Lung (tissue), 12 donors: ENCODE results near the gene DOCK8. TPM values are rescaled to one million over a fixed set of nuclear protein-coding genes. Genes with fewer than 3 reads are reported as not detected.
A peak's percentile ranks its signal among the peaks of the same experiment; 100 is the strongest.

ENCODE experiments used
- ATAC-seq: fragments of 200-7000 bp; cut with Tn5 transposase; one replicate; pipeline ENCODE4 v1.9.1; 2020; ENCODE audit warnings: moderate number of reproducible peaks; ENCODE audit not compliant: insufficient read depth, low FRiP score
- DNase-seq, 3 donors: peaks; one replicate each; pipeline ENCODE4 v3.0.0-alpha.2; 2013 to 2017
- H3K27ac ChIP-seq, 2 donors: one replicate each; pipeline ENCODE4 v1.5.1; 2013; ENCODE audit warnings: mild to moderate bottlenecking in 2 of 2, moderate library complexity in 2 of 2, control low read depth in 1 of 2, inconsistent platforms in 1 of 2, low read depth in 1 of 2, low read length in 1 of 2
- H3K27me3 ChIP-seq, 3 donors: one replicate each; pipeline ENCODE4 v1.5.1; 2013; ENCODE audit warnings: low read length in 2 of 3; ENCODE audit not compliant: control insufficient read depth in 3 of 3, insufficient read depth in 3 of 3
- H3K36me3 ChIP-seq, 4 donors: one replicate each; pipeline ENCODE4 v1.5.1; 2013; ENCODE audit warnings: low read length in 4 of 4, mild to moderate bottlenecking in 1 of 4, moderate library complexity in 1 of 4; ENCODE audit not compliant: control insufficient read depth in 4 of 4, insufficient read depth in 4 of 4
- H3K4me1 ChIP-seq, 5 donors: one replicate each; pipeline ENCODE4 v1.5.1; 2013; ENCODE audit warnings: low read length in 5 of 5, mild to moderate bottlenecking in 2 of 5, moderate library complexity in 1 of 5; ENCODE audit not compliant: control insufficient read depth in 5 of 5, insufficient read depth in 5 of 5
- H3K4me3 ChIP-seq: one replicate; pipeline ENCODE4 v1.5.1; 2013; ENCODE audit warnings: mild to moderate bottlenecking, control low read depth, moderate library complexity
- H3K9ac ChIP-seq, 2 donors: one replicate each; pipeline ENCODE4 v1.5.1; 2013; ENCODE audit warnings: low read length in 2 of 2, control low read depth in 1 of 2; ENCODE audit not compliant: insufficient read depth in 1 of 2
- H3K9me3 ChIP-seq, 4 donors: one replicate each; pipeline ENCODE4 v1.5.1; 2013; ENCODE audit warnings: low read length in 3 of 4, mild to moderate bottlenecking in 1 of 4, moderate library complexity in 1 of 4; ENCODE audit not compliant: control insufficient read depth in 4 of 4, insufficient read depth in 3 of 4
- CTCF ChIP-seq: IDR thresholded peaks from 2 replicates; pipeline ENCODE4 v1.5.1; 2012; ENCODE audit warnings: mild to moderate bottlenecking; ENCODE audit errors: control extremely low read depth, extremely low read depth
- WGBS, 2 donors: extraction: QIAGEN DNeasy Blood & Tissue Kit; methylation state at CpG; one replicate each; pipeline ENCODE4 v1.1.7; 2013; 5-methylcytosine and 5-hydroxymethylcytosine counted together
- polyA plus RNA-seq, 2 donors: library from polyadenylated mRNA; stranded (reverse); fragments of 200-250 nt; gene quantifications; one replicate each; pipeline ENCODE4 v1.2.1, GENCODE V29; 2013
- total RNA-seq, 2 donors: library from RNA; depleted of rRNA in 1 of 2; stranded (reverse); fragments of >200 nt in 1 of 2; gene quantifications; one replicate each; pipeline ENCODE4 v1.2.1, GENCODE V29; 2014 to 2021
- donor health status: control.
- donor health status: control.
- donor health status: Bipolar disorder and iron deficiency.
- donor health status: healthy.
- donor health status: DM: yes; HTN: yes; CAD: no.

DOCK8 gene
- total and polyA plus RNA-seq, 4 donors: 9.6 to 75.1 (median 27.3) TPM

GRCh38 chr9:362561-363273 lies 148.1 kb downstream of the DOCK8 start:
- Histone ChIP-seq H3K27ac (no peak overlapping the region), H3K36me3 (peaks cover 0 to 1% (median 0%) of the 10 kb centered on the region in 4 donors), H3K4me1 (no peaks in the 10 kb centered on the region), H3K9me3 (no peaks in the 10 kb centered on the region), H3K27me3 (no peaks in the 10 kb centered on the region), H3K4me3 (no peak overlapping the region), H3K9ac (no peak overlapping the region)
- 87 to 90% methylated on average over 7 of the region's 7 CpGs for WGBS, 2 donors
- ATAC-seq (no peak), DNase-seq (no peak)
- TF ChIP-seq CTCF: no peak

GRCh38 chr9:363274-363612 lies 148.6 kb downstream of the DOCK8 start:
- 83 to 91% methylated on average over 5 of the region's 5 CpGs for WGBS, 2 donors
- Histone ChIP-seq H3K4me1 (no peaks in the 10 kb centered on the region), H3K27me3 (no peaks in the 10 kb centered on the region), H3K27ac (no peak overlapping the region), H3K36me3 (peaks cover 0 to 1% (median 0%) of the 10 kb centered on the region in 4 donors), H3K9me3 (no peaks in the 10 kb centered on the region), H3K9ac (no peak overlapping the region), H3K4me3 (no peak overlapping the region)
- ATAC-seq (no peak), DNase-seq (no peak)
- no peak for TF ChIP-seq CTCF

- Histone ChIP-seq H3K27me3 (no peaks in the 10 kb centered on the region), H3K36me3 (peaks cover 0 to 9% (median 0%) of the 10 kb centered on the region in 4 donors), H3K9ac (no peak overlapping the region), H3K27ac (no peak overlapping the region), H3K9me3 (no peaks in the 10 kb centered on the region), H3K4me1 (no peaks in the 10 kb centered on the region), H3K4me3 (no peak overlapping the region)
- ATAC-seq: no peak
- no peak for TF ChIP-seq CTCF
- 78 to 87% methylated on average over 2 of the region's 2 CpGs for WGBS, 2 donors
- no peak for DNase-seq
Observed at GRCh38 chr9:365436-365835, 150.8 kb downstream of the DOCK8 start.

- ATAC-seq: no peak
- Histone ChIP-seq H3K4me1 (no peaks in the 10 kb centered on the region), H3K36me3 (peaks cover 0 to 10% (median 0%) of the 10 kb centered on the region in 4 donors), H3K27ac (no peak overlapping the region), H3K9ac (no peak overlapping the region), H3K9me3 (no peaks in the 10 kb centered on the region), H3K4me3 (no peak overlapping the region), H3K27me3 (no peaks in the 10 kb centered on the region)
- TF ChIP-seq CTCF: no peak
- 83 to 88% methylated on average over 3 of the region's 3 CpGs for WGBS, 2 donors
- peak in 1 of 3 donors; percentile 21 for DNase-seq
Observed at GRCh38 chr9:366620-367019, 152.0 kb downstream of the DOCK8 start.
